HFFc6 (cell line): ENCODE results near the gene UBASH3A. TPM values are rescaled to one million over a fixed set of nuclear protein-coding genes. Genes with fewer than 3 reads are reported as not detected.

Experiments used
- DNase-seq: peaks from one replicate; pipeline ENCODE4 v3.0.0-alpha.2; 2018
- H3K27ac Mint-ChIP-seq: 2 replicates; pipeline ENCODE4 v1.8.0; 2020; ENCODE audit warnings: mild to moderate bottlenecking, mixed read lengths
- H3K27me3 Mint-ChIP-seq: 2 replicates; pipeline ENCODE4 v1.8.0; 2021; ENCODE audit warnings: mild to moderate bottlenecking, moderate library complexity, mixed read lengths; ENCODE audit not compliant: insufficient read depth
- H3K36me3 Mint-ChIP-seq: 2 replicates; pipeline ENCODE4 v1.8.0; 2021; ENCODE audit warnings: low read depth, mixed read lengths
- H3K4me1 Mint-ChIP-seq: 2 replicates; pipeline ENCODE4 v1.8.0; 2020; ENCODE audit warnings: low read depth, mixed read lengths
- H3K4me3 Mint-ChIP-seq: 2 replicates; pipeline ENCODE4 v1.8.0; 2020; ENCODE audit warnings: mild to moderate bottlenecking, moderate library complexity, mixed read lengths
- H3K9me3 Mint-ChIP-seq: 2 replicates; pipeline ENCODE4 v1.8.0; 2020; ENCODE audit warnings: mild to moderate bottlenecking, mixed read lengths
- CTCF ChIP-seq: fragments of 200-600 bp; sonication (generic); IDR thresholded peaks from 2 replicates; pipeline ENCODE4 v1.5.0; 2021; ENCODE audit warnings: antibody characterized with exemption, mild to moderate bottlenecking
- total RNA-seq, 6 experiments: library from RNA; stranded (reverse); fragmentation: NEBNext Ultra II Directional; extraction: Animal tissue kit (Norgen Biotek cat#: 25700); gene quantifications; 2 replicates in 1 of 6; 3 replicates in 5 of 6; pipeline ENCODE4 v1.2.3, GENCODE V29; 2021

The UBASH3A gene
- total RNA-seq, 6 experiments from 2014 or later = not detected

GRCh38 chr21:42377951-42378340 lies 25.8 kb upstream of the UBASH3A start:
- no peaks in the 10 kb centered on the region for H3K27me3 Mint-ChIP-seq
- no peak overlapping the region for H3K4me3 Mint-ChIP-seq
- no peaks in the 10 kb centered on the region for H3K4me1 Mint-ChIP-seq
- TF ChIP-seq CTCF = no peak
- no peak for DNase-seq
- H3K27ac Mint-ChIP-seq = no peak overlapping the region
- H3K36me3 Mint-ChIP-seq = peaks cover 8% of the 10 kb centered on the region; the same call in 1 of the 2 replicates
- H3K9me3 Mint-ChIP-seq = peaks cover 60% of the 10 kb centered on the region

GRCh38 chr21:42378418-42378817 lies 25.3 kb upstream of the UBASH3A start:
- H3K4me3 Mint-ChIP-seq = no peak overlapping the region
- H3K9me3 Mint-ChIP-seq = peaks cover 55% of the 10 kb centered on the region
- H3K27ac Mint-ChIP-seq = no peak overlapping the region
- H3K27me3 Mint-ChIP-seq = no peaks in the 10 kb centered on the region
- no peak for TF ChIP-seq CTCF
- H3K36me3 Mint-ChIP-seq = peaks cover 8% of the 10 kb centered on the region; the same call in 1 of the 2 replicates
- DNase-seq = no peak
- no peaks in the 10 kb centered on the region for H3K4me1 Mint-ChIP-seq

DNA sequence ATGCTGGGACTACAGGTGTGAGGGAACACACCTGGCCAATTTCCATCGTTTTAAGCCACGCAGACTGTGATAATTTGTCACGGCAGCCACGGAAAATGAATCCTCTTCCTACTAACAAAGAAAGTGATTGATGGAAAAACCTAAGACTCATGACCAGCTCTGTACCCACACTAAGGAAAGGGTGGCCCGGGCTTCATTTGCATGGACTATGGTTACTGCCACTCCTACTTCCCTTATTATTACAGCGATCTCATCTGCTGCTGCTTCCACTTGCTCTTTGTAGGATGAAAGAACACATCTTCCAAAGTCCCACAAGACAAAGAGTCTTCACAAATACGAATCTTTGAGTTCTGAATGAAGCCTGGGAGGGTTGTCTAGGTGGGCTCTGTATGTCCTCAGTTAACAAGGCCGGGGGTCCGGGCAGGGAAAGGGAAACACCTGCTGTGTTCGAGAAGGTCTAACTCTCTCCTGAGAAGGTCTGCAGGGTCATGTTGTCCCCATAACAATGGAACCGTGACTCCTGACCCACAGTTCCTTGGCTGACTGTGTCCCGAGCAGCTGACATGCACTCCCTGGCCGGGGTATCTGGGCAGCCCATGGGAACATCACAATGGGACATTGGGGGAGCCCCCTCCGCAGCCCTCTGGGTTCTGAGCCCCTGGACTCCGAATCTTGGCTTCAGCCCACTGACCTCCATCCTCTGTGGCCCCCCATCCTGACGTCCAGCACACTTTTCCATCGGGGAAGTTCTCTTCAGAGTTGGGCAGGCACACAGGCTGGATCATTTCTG lies 24.1 kb upstream of the UBASH3A start:
- no peak overlapping the region for H3K27ac Mint-ChIP-seq
- no peak for TF ChIP-seq CTCF
- no peak for DNase-seq
- no peak overlapping the region for H3K4me3 Mint-ChIP-seq
- H3K27me3 Mint-ChIP-seq = no peaks in the 10 kb centered on the region
- no peaks in the 10 kb centered on the region for H3K4me1 Mint-ChIP-seq
- H3K9me3 Mint-ChIP-seq = peaks cover 60% of the 10 kb centered on the region
- peaks cover 8% of the 10 kb centered on the region; the same call in 1 of the 2 replicates for H3K36me3 Mint-ChIP-seq

DNA sequence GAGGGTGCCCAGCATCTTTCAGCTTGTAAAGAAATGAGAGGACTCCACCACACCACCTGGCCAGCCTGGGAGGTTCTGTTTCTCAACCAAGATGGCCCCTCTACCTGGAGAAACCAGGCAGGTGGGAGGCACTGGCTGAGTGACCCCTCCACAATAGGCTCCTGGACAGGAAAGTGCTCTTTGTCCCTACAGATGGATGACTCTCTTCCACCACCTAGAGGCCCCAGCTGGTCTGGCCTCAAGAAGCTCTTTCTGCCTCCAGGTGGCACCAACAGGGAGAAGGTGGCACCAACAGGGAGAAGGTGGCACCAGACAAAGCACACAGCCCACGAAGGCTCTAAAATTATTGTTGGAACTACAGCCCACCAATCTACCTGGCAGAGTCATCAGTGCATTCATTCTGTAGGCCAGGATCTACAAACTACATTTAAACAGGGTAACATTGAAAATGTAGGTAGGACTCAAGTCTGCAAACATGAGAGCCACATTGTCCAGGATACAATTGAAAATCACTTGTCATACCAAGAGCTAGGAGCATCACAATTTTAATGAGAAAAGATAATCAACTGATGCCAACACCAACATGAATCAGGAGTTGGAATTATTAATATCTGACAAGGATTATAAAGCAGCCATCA lies 22.2 kb upstream of the UBASH3A start:
- no peak for DNase-seq
- Mint-ChIP-seq H3K36me3 (peaks cover 8% of the 10 kb centered on the region; the same call in 1 of the 2 replicates), H3K4me3 (no peak overlapping the region), H3K27ac (no peak overlapping the region), H3K27me3 (no peaks in the 10 kb centered on the region), H3K4me1 (no peaks in the 10 kb centered on the region), H3K9me3 (peaks cover 68% of the 10 kb centered on the region)
- TF ChIP-seq CTCF = peak; percentile 53; the same call in 1 of the 2 replicates

DNA sequence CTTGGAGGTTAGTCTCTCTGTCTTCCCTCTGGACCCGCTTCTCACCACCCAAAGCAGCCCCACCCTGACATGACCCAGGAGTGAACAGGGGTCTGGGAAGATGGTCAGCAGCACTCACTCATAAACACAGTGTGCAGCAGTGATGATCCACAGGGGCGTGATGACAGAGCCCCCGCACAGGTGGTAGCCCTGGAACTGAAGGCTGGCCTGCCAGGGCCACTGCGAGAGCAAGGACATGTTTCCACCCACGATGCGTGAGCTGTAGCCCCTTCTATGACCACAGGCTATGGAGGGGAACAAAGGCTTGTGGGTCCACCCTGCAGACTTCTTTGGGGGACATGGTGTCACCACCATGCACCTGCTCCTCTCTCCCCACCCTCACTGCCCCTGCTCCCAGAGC lies 20.8 kb upstream of the UBASH3A start:
- Mint-ChIP-seq H3K9me3 (peaks cover 71% of the 10 kb centered on the region), H3K36me3 (0 out of 2 replicates have a peak, but pooled peaks cover 4% of the 10 kb centered on the region), H3K4me1 (no peaks in the 10 kb centered on the region), H3K4me3 (no peak overlapping the region), H3K27me3 (no peaks in the 10 kb centered on the region; the same call in 1 of the 2 replicates), H3K27ac (no peak overlapping the region)
- no peak for TF ChIP-seq CTCF
- DNase-seq = no peak
